ENCODE results near the gene UCKL1.

The UCKL1 gene

GRCh38 chr20:63892402-63892801 is 63.8 kb downstream of the UCKL1 start:
- no peak for DNase-seq (ENCODE audit: low read depth in 1 of 2, low spot score in 1 of 2)

- DNase-seq (ENCODE audit: low read depth in 1 of 2, low spot score in 1 of 2) = no peak
Observed at GRCh38 chr20:63891061-63892002, 64.9 kb downstream of the UCKL1 start.

GRCh38 chr20:63890616-63891015 is 65.6 kb downstream of the UCKL1 start:
- no peak for DNase-seq (ENCODE audit: low read depth in 1 of 2, low spot score in 1 of 2)

GRCh38 chr20:63890201-63890576 is 66.0 kb downstream of the UCKL1 start:
- DNase-seq (ENCODE audit: low read depth in 1 of 2, low spot score in 1 of 2) = no peak
